Right renal cortex interstitium (tissue), 3 donors: ENCODE measurements around the gene NIPBL. TPM values are rescaled to one million over a fixed set of nuclear protein-coding genes. Genes with fewer than 3 reads are reported as not detected.
"Not testable (repeated sequence)": the region's sequence is repeated elsewhere in the genome, so short reads cannot be mapped to it uniquely, and the experiment has no call there.

Experiments used
- DNase-seq, 3 donors: peaks; one replicate each; pipeline ENCODE4 v3.0.0-alpha.2; 2013; ENCODE audit warnings: low read depth in 3 of 3, low spot score in 2 of 3
- polyA plus RNA-seq, 3 donors: library from polyadenylated mRNA; unstranded; fragments of 120-200 nt; gene quantifications; one replicate each; pipeline ENCODE4 v1.2.1, GENCODE V29; 2013; ENCODE audit not compliant: insufficient read length in 3 of 3

The NIPBL gene
- polyA plus RNA-seq, 3 donors, result 72.3 to 93.5 (median 76.6) TPM

GRCh38 chr5:37071487-37071886 lies 194.9 kb downstream of the NIPBL start:
- DNase-seq, result no peak

GRCh38 chr5:37071901-37072581 lies 195.5 kb downstream of the NIPBL start:
- no peak for DNase-seq

- no peak for DNase-seq
Measured at GRCh38 chr5:37075399-37075950, 198.9 kb downstream of the NIPBL start.

GRCh38 chr5:37077146-37077545 lies 200.6 kb downstream of the NIPBL start:
- no peak for DNase-seq

DNA sequence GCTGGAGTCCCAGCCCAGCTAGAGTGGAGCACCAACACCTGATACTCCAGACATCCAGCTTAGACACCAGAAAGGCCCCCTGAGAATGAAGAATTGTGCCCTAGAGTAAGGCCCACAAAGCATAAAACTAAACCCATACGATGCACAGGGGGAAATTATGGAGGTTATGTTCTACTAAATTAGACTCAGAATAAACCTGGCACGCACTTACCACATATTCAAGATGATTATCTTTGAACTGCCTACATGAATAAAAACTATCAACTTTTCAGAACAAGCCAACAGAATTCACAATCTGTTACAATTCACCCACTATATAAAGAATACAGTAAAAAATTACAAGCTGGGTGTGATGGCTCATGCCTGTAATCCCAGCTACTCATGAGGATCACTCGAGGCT lies 204.1 kb downstream of the NIPBL start:
- no peak for DNase-seq

DNA sequence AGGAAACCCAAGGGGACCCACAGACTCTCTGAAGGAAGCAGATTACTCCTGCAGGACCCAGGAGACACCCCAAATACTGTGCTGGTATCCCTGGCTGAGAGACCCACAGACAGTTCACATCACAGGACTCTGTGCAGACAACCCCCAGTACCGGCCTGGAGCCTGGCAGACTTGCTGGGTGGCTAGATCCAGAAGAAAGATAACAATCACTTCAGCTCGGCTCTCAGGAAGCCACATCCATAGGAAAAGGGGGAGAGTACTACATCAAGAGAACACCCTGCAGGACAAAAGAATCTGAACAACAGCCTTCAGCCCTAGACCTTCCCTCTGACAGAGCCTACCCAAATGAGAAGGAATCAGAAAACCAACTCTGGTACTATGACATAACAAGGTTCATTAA lies 206.4 kb downstream of the NIPBL start:
- not testable (repeated sequence) for DNase-seq

- not testable (repeated sequence) for DNase-seq
Measured at GRCh38 chr5:37086026-37086425, 209.5 kb downstream of the NIPBL start.

DNA sequence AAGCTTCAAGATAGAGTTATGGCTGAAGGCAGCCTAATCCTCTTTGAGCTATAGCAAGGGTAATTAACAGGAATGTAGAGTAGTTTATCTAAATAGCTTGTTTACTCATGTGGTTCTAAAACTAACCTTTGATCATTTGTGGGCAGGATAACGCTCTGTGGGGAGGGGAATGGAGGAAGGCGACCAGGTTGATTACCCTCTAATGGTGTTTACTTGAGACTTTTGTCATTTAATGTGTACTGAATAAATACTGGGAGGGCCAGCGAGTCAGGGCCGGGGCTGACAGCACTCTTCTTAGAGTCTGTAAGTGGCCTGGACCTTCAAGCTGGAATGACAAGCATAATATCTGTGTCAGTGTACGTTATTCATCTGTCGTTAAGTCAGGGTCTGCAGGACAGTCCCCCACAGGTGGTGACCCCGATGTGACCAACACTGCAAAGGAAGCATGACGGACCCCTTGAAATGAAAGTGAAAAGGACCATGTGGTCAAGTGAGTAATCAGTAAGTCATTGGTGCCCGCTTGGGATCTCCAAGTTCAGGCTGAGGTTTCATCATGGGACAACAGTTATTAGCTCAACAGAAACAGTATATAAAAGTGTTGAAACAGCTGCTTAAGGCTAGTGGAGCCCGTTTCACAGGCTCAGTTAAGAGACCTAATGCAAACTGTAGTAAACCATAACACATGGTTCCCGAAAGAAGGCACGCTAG lies 210.1 kb downstream of the NIPBL start:
- DNase-seq, result no peak

DNA sequence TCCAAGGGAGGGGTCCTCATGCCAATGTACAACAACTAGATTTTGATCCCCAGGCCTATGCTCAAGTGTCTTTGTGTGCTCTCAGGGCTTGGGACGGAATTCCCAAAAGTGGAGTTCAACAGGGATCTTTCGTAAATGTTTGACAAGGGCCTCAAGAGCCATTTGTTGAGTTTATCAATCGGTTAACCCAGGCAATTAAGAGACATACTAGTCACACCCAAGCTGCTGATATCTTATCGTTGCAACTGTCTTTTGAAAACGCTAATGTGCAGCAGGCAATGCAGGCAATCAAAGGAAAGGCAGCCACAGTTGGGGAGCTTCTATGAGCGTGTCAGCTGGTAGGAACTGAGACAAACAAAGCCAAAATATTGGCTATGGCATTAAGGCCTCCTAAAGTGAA lies 211.4 kb downstream of the NIPBL start:
- DNase-seq, result no peak

DNA sequence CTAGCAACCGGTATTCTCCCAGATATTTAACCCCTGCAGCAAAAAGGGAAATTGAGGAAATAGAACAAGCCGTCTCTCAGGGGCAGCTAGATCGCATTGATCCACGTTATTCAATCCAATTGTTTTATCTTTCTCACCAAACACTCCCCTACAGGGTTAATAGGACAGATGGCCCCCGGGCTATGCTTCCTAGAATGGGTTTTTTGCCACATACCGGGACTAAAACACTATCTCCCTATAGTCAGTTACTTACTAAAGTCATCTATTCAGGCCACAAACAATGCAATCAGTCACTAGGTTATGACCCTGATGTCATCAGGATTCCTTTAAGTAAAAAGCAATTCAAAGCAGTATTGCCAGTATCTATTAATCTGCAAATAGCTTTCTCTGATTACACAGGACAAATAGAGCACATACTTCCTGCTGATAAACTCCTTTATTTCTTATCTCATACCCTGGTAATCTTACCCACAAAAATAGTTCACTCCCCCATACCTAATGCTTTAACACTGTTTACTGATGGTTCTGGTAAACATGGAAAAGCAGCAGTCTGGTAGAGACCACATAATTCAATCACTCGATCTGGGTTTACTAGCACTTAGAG lies 213.7 kb downstream of the NIPBL start:
- no peak for DNase-seq

DNA sequence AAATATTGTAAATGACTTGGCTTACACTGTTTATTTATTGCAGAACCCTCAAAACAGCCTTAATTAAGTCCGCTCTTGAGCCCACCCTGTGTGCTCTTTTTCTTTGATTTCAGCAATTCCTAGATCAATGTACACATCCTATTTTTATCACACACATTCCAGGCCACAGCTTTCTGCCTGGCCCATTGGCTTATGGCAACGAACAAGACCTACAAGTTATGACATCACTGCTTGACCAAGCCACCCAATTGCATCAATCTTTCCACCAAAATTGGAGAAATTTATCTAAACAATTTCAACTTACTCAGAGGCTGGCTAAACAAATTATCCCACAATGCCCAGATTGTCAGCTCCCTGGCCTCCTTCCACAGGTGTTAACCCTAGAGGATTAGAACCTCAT lies 214.2 kb downstream of the NIPBL start:
- no peak for DNase-seq

DNA sequence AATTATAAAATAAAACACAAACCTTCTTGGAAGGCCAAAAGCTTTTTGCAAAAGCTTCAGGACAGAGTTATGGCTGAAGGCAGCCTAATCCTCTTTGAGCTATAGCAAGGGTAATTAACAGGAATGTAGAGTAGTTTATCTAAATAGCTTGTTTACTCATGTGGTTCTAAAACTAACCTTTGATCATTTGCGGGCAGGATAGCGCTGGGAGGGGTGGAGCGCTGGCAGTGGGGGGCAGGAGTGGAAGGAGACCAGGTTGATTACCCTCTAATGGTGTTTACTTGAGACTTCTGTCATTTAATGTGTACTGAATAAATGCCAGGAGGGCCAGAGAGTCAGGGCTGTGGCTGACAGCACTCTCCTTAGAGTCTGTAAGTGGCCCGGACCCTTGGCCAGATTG lies 217.2 kb downstream of the NIPBL start:
- DNase-seq, result not testable (repeated sequence)

- not testable (repeated sequence) for DNase-seq
Measured at GRCh38 chr5:37099267-37099666, 222.7 kb downstream of the NIPBL start.

- no peak for DNase-seq
Measured at GRCh38 chr5:37103302-37103701, 226.7 kb downstream of the NIPBL start.

GRCh38 chr5:37109338-37109737 lies 232.8 kb downstream of the NIPBL start:
- DNase-seq, result no peak

GRCh38 chr5:37110135-37110534 lies 233.6 kb downstream of the NIPBL start:
- no peak for DNase-seq

DNA sequence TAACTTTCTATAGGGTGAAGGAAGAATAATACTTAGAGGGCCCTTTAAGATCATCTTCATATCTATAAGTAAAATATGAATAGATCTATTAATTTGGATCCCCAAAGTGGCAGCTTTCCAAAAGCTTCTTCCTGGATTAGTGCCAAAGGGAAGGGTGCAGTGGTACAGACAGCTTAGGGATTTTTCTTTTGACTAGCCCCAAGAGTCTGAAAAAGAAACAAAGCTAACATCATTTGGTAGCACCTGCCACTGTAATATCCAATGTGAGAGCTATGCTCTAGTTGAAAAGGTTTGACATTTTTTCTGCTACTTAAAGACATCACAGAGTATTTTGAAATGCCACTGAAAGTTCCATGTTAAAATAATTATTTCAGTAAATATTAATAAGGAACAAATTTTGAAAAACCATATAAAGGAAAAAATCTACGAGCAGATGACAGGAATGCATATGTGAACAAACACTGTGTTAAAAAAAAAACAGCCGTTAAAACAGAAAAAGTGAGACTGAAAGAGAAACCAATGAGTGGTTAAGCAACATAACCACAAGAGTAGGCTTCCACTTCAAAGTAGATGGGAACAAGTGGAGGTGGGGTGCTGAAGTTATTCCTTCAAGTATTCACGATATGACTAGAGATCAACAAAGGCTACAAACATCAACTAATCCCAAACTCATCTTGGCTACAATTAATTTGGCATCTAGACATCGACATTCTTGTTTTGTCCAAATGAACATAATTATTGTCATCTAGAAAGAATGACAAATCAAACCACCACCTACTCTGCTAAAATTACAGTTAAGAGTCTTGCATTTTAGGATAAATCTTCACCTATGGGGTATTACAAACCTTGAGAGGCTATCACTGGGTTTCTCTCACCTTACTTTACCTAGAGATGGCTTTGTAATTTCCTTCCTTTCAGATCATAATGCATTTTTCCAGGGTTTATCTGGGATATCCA lies 235.1 kb downstream of the NIPBL start:
- no peak for DNase-seq

DNA sequence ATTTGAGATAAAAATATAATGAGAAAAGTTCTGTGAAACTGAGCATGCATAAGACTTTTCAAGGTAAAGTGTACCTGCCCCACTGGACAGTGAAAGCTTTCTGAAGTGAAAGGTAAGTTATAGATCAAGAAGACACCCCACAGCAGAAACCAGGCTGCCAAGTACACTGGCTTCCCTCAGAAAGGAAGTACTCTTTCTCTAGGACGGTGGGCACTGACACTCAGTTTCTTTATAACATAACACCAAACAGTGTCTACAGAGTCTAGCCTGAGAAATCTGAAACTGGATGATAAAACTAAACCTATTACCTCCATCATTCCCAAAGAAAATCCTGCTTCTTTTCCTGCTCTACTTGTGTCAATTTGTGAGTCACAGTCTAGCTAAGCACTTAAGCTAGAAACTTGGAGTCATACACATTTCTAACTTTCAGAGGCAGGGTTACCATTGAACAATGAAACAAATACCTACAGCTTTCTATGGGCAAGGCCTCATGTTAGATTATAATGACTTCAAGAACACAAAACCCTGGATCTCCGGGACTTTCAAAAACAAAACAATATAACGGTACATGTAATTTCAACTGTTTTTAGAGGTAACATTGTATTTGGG lies 235.9 kb downstream of the NIPBL start:
- no peak for DNase-seq
